H1 (cell line): Measurements from ENCODE around the gene MEF2C. TPM values are rescaled to one million over a fixed set of nuclear protein-coding genes. Genes with fewer than 3 reads are reported as not detected.

Experiments used
- CTCF ChIA-PET: fragments of 300-600 bp; sonication (Branson Sonifier 250); formaldehyde crosslinking; loops from one replicate; lab custom pipeline; 2021; ENCODE audit not compliant: partially characterized antibody; lab: Charles Lee
- POLR2A ChIA-PET: fragments of 300-600 bp; sonication (Branson Sonifier 250); formaldehyde crosslinking; loops from one replicate; lab custom pipeline; 2021; ENCODE audit warnings: inconsistent platforms; ENCODE audit not compliant: partially characterized antibody; lab: Charles Lee
- DNase-seq, 2 experiments: peaks; one replicate each; pipeline versions ENCODE4 v3.0.0 to v3.0.0-alpha.2; 2010 to 2022; ENCODE audit warnings: low spot score in 2 of 2, low read depth in 1 of 2, mixed read lengths in 1 of 2
- FAIRE-seq: peaks from 2 replicates; lab custom pipeline; 2011; peaks lifted over from hg19 to GRCh38; lab: Jason Lieb, UNC
- H2AFZ ChIP-seq: 2 replicates; pipeline ENCODE4 v1.8.1; 2012; ENCODE audit warnings: low read length, inconsistent platforms
- H2AK5ac ChIP-seq: 2 replicates; pipeline ENCODE4 v1.6.1; 2013; ENCODE audit warnings: low read depth, low read length
- H2BK120ac ChIP-seq: replicated peaks from 2 replicates; pipeline ENCODE3; 2013; ENCODE audit warnings: low read depth, low read length, inconsistent platforms
- H2BK12ac ChIP-seq: 2 replicates; pipeline ENCODE4 v1.6.1; 2013; ENCODE audit warnings: low read depth, low read length
- H2BK15ac ChIP-seq: 2 replicates; pipeline ENCODE4 v1.6.1; 2013; ENCODE audit warnings: low read length
- H2BK20ac ChIP-seq: 2 replicates; pipeline ENCODE4 v1.6.1; 2013; ENCODE audit warnings: low read length
- H2BK5ac ChIP-seq: 2 replicates; pipeline ENCODE4 v1.6.1; 2013; ENCODE audit warnings: low read depth, low read length
- H3K14ac ChIP-seq: 2 replicates; pipeline ENCODE4 v1.6.1; 2013; ENCODE audit warnings: inconsistent platforms; ENCODE audit not compliant: insufficient read length
- H3K18ac ChIP-seq: 2 replicates; pipeline ENCODE4 v1.6.1; 2013; ENCODE audit warnings: low read length; ENCODE audit errors: extremely low read depth
- H3K23ac ChIP-seq: 2 replicates; pipeline ENCODE4 v1.6.1; 2013; ENCODE audit warnings: inconsistent platforms; ENCODE audit not compliant: insufficient read length
- H3K23me2 ChIP-seq: 2 replicates; pipeline ENCODE4 v1.6.1; 2013; ENCODE audit warnings: low read depth, low read length
- H3K27ac ChIP-seq: 2 replicates; pipeline ENCODE4 v1.6.1; 2011; ENCODE audit warnings: low read depth, low read length, inconsistent platforms
- H3K27me3 ChIP-seq, 4 experiments: replicated peaks in 1 of 4; 1 replicate in 1 of 4; 2 replicates in 3 of 4; pipeline versions ENCODE4 v1.6.1 to v1.8.1; 2011 to 2013; ENCODE audit warnings: low read length in 3 of 4, mild to moderate bottlenecking in 3 of 4, inconsistent platforms in 2 of 4, mixed read lengths in 2 of 4, moderate library complexity in 1 of 4; ENCODE audit not compliant: control insufficient read depth in 3 of 4, insufficient read depth in 3 of 4; ENCODE audit errors: extremely low read depth in 1 of 4
- H3K36me3 ChIP-seq, 4 experiments: 2 replicates each; pipeline versions ENCODE4 v1.6.1 to v1.8.1; 2011 to 2013; ENCODE audit warnings: mild to moderate bottlenecking in 4 of 4, low read length in 3 of 4, moderate library complexity in 2 of 4, control low read depth in 1 of 4, inconsistent platforms in 1 of 4; ENCODE audit not compliant: insufficient read depth in 4 of 4, control insufficient read depth in 2 of 4
- H3K4ac ChIP-seq: replicated peaks from 2 replicates; pipeline ENCODE3; 2013; ENCODE audit warnings: low read length, low read depth, mixed read lengths, inconsistent platforms; ENCODE audit not compliant: insufficient read length
- H3K4me1 ChIP-seq, 4 experiments: replicated peaks in 1 of 4; 1 replicate in 1 of 4; 2 replicates in 3 of 4; pipeline versions ENCODE4 v1.6.1 to v1.8.1; 2011 to 2013; ENCODE audit warnings: low read length in 3 of 4, inconsistent platforms in 2 of 4, mixed read lengths in 1 of 4; ENCODE audit not compliant: insufficient read depth in 4 of 4, control insufficient read depth in 3 of 4
- H3K4me2 ChIP-seq, 2 experiments: 2 replicates each; pipeline versions ENCODE4 v1.6.1 to v1.8.1; 2011 to 2013; ENCODE audit warnings: low read depth in 2 of 2, low read length in 2 of 2, control low read depth in 1 of 2, inconsistent platforms in 1 of 2, mild to moderate bottlenecking in 1 of 2; ENCODE audit not compliant: insufficient read depth in 1 of 2
- H3K4me3 ChIP-seq, 4 experiments: fragments of 200-600, 300-600 bp in 1 of 4; sonication (generic), shearing (Covaris generic), sonication (Bioruptor Twin) in 1 of 4; 2 replicates each; pipeline versions ENCODE4 v1.5.1 to v1.8.1; 2011 to 2016; ENCODE audit warnings: low read length in 4 of 4, low read depth in 3 of 4, control low read depth in 2 of 4, inconsistent platforms in 2 of 4, mild to moderate bottlenecking in 2 of 4, mixed read lengths in 1 of 4, moderate library complexity in 1 of 4; ENCODE audit not compliant: insufficient read depth in 2 of 4; ENCODE audit errors: extremely low read depth in 1 of 4
- H3K56ac ChIP-seq: replicated peaks from 2 replicates; pipeline ENCODE3; 2013; ENCODE audit warnings: low read depth, mild to moderate bottlenecking, mixed read lengths, low read length, inconsistent platforms; ENCODE audit not compliant: insufficient read length
- H3K79me1 ChIP-seq: 2 replicates; pipeline ENCODE4 v1.6.1; 2013; ENCODE audit warnings: low read depth, low read length, control low read depth
- H3K79me2 ChIP-seq, 2 experiments: 2 replicates each; pipeline versions ENCODE4 v1.6.1 to v1.8.1; 2012 to 2013; ENCODE audit warnings: low read length in 2 of 2, mild to moderate bottlenecking in 2 of 2, inconsistent platforms in 1 of 2; ENCODE audit not compliant: insufficient read depth in 2 of 2, control insufficient read depth in 1 of 2
- H3K9ac ChIP-seq, 4 experiments: replicated peaks in 1 of 4; 1 replicate in 1 of 4; 2 replicates in 3 of 4; pipeline versions ENCODE4 v1.6.1 to v1.8.1; 2011 to 2013; ENCODE audit warnings: low read depth in 3 of 4, low read length in 3 of 4, control low read depth in 2 of 4, mild to moderate bottlenecking in 2 of 4, moderate library complexity in 2 of 4, inconsistent platforms in 1 of 4; ENCODE audit errors: extremely low read depth in 1 of 4
- H3K9me3 ChIP-seq, 2 experiments: 2 replicates each; pipeline versions ENCODE4 v1.6.1 to v1.8.1; 2012 to 2013; ENCODE audit warnings: mild to moderate bottlenecking in 2 of 2, moderate library complexity in 2 of 2, control low read depth in 1 of 2, inconsistent platforms in 1 of 2, low read depth in 1 of 2, low read length in 1 of 2, mixed read lengths in 1 of 2; ENCODE audit not compliant: insufficient read depth in 2 of 2
- H4K20me1 ChIP-seq, 2 experiments: replicated peaks in 1 of 2; 2 replicates each; pipeline versions ENCODE3 to v1.8.1; 2011 to 2013; ENCODE audit warnings: inconsistent platforms in 2 of 2, low read length in 2 of 2, mild to moderate bottlenecking in 1 of 2; ENCODE audit not compliant: insufficient read depth in 2 of 2, control insufficient read depth in 1 of 2
- H4K5ac ChIP-seq: 2 replicates; pipeline ENCODE4 v1.6.1; 2013; ENCODE audit warnings: low read length, low read depth, mixed read lengths, inconsistent platforms; ENCODE audit not compliant: insufficient read length
- H4K8ac ChIP-seq: 2 replicates; pipeline ENCODE4 v1.8.0; 2013; ENCODE audit warnings: mild to moderate bottlenecking, moderate library complexity, low read length, inconsistent platforms; ENCODE audit not compliant: insufficient read depth; ENCODE audit errors: extremely low read depth
- H4K91ac ChIP-seq: replicated peaks from 2 replicates; pipeline ENCODE3; 2013; ENCODE audit warnings: low read length, mixed read lengths, inconsistent platforms; ENCODE audit not compliant: insufficient read length
- BRCA1 ChIP-seq: IDR thresholded peaks from 2 replicates; pipeline ENCODE4 v1.6.1; 2012; ENCODE audit warnings: low read depth, low read length, improper control_type of control experiment
- CHD1 ChIP-seq: IDR thresholded peaks from 2 replicates; pipeline ENCODE4 v1.6.1; 2012; ENCODE audit warnings: low read depth, low read length, improper control_type of control experiment
- CTCF ChIP-seq, 3 experiments: IDR thresholded peaks; 1 replicate in 2 of 3; 2 replicates in 1 of 3; pipeline versions ENCODE4 v1.5.1 to v1.6.1; 2011; ENCODE audit warnings: low read length in 3 of 3, mild to moderate bottlenecking in 3 of 3, inconsistent platforms in 2 of 3, low read depth in 1 of 3, moderate library complexity in 1 of 3; ENCODE audit not compliant: insufficient read depth in 1 of 3; ENCODE audit errors: control extremely low read depth in 1 of 3
- FOSL1 ChIP-seq: IDR thresholded peaks from 2 replicates; pipeline ENCODE4 v1.6.1; 2011; ENCODE audit warnings: mild to moderate bottlenecking, low read depth, low read length, moderate library complexity; ENCODE audit not compliant: insufficient read depth
- GTF2F1 ChIP-seq: IDR thresholded peaks from 2 replicates; pipeline ENCODE4 v1.6.1; 2012; ENCODE audit warnings: low read depth, low read length, improper control_type of control experiment, borderline replicate concordance
- HDAC6 ChIP-seq: IDR thresholded peaks from one replicate; pipeline ENCODE4 v1.7.1; 2012; ENCODE audit warnings: low read depth, mild to moderate bottlenecking, inconsistent platforms, low read length, moderate library complexity
- JUN ChIP-seq: IDR thresholded peaks from 2 replicates; pipeline ENCODE4 v1.6.1; 2011; ENCODE audit warnings: low read depth, mild to moderate bottlenecking, improper control_type of control experiment, low read length
- MAX ChIP-seq: IDR thresholded peaks from 2 replicates; pipeline ENCODE4 v1.6.1; 2012; ENCODE audit warnings: inconsistent platforms
- PHF8 ChIP-seq: fragments of 200-600 bp; sonication (generic); conservative IDR thresholded peaks from 2 replicates; pipeline ENCODE4 v1.7.1; 2012; ENCODE audit warnings: low read depth, mild to moderate bottlenecking, inconsistent platforms, low read length, moderate library complexity
- TBP ChIP-seq: IDR thresholded peaks from 2 replicates; pipeline ENCODE4 v1.6.1; 2011; ENCODE audit warnings: low read depth, low read length, improper control_type of control experiment
- TEAD4 ChIP-seq: IDR thresholded peaks from 2 replicates; pipeline ENCODE4 v1.6.1; 2012; ENCODE audit warnings: low read depth, low read length, inconsistent platforms, mixed read lengths
- WGBS, 2 experiments: shearing (Covaris generic) in 1 of 2; methylation state at CpG; one replicate each; pipeline versions ENCODE4 v1.1.6 to v1.1.7; 2013 to 2015; ENCODE audit warnings: low lambda C conversion rate in 2 of 2, mixed read lengths in 2 of 2, inconsistent platforms in 1 of 2, low coverage in 1 of 2, missing lambda C conversion rate in 1 of 2; ENCODE audit not compliant: insufficient replicate concordance in 2 of 2, insufficient coverage in 1 of 2, insufficient read length in 1 of 2; ENCODE audit errors: extremely low coverage in 1 of 2, missing lambda C conversion rate in 1 of 2; 5-methylcytosine and 5-hydroxymethylcytosine counted together
- polyA plus RNA-seq, 7 experiments: library from polyadenylated mRNA; depleted of rRNA in 3 of 7; stranded (reverse) in 5 of 7; unstranded in 2 of 7; fragments of >200 nt in 5 of 7; fragments of 200-250 nt in 2 of 7; gene quantifications; 1 replicate in 5 of 7; 2 replicates in 1 of 7; 4 replicates in 1 of 7; pipeline versions ENCODE4 v1.2.1 to v1.2.3, GENCODE V29; 2011 to 2013; ENCODE audit warnings: missing spikeins in 2 of 7, mixed read lengths in 2 of 7
- total RNA-seq: library from RNA; stranded (reverse); fragmentation: NEBNext Ultra II Directional; extraction: Animal tissue kit (Norgen Biotek cat#: 25700); gene quantifications from 2 replicates; pipeline ENCODE4 v1.2.1, GENCODE V29; 2021

MEF2C gene
- total and polyA plus RNA-seq, 2 of the 8 experiments (the other 6 are each of a cell fraction or from before 2014, with no cell fraction given): 0.59 to 0.99 TPM

- no peaks in the 10 kb centered on the region for H3K79me2 ChIP-seq
- no peaks in the 10 kb centered on the region for H3K36me3 ChIP-seq
- H2BK5ac ChIP-seq: no peak overlapping the region
- H4K20me1 ChIP-seq: no peaks in the 10 kb centered on the region
- no peak for DNase-seq
- H2BK20ac ChIP-seq: no peak overlapping the region
- H2BK15ac ChIP-seq: no peak overlapping the region
- H3K27ac ChIP-seq: no peak overlapping the region
- H3K14ac ChIP-seq: no peak overlapping the region
- POLR2A ChIA-PET: no interaction called here
- no peak overlapping the region for H3K4me3 ChIP-seq
- H2AFZ ChIP-seq: no peak overlapping the region
- no peak overlapping the region for H3K4me2 ChIP-seq
- no peak overlapping the region for H2BK12ac ChIP-seq
- H2AK5ac ChIP-seq: no peak overlapping the region
- H4K8ac ChIP-seq: no peak overlapping the region
- no peaks in the 10 kb centered on the region for H3K27me3 ChIP-seq
- H3K9me3 ChIP-seq: no peaks in the 10 kb centered on the region
- no peak overlapping the region for H3K4ac ChIP-seq
- no peak for TF ChIP-seq CTCF (IDR thresholded peaks at IDR 0.05; ENCODE audit: control extremely low read depth in 1 of 3, insufficient read depth in 1 of 3, low read depth in 1 of 3, low read length in 3 of 3)
- no peak for TF ChIP-seq TEAD4
- TF ChIP-seq GTF2F1: no peak
- TF ChIP-seq BRCA1: no peak
- TF ChIP-seq JUN: no peak
- TF ChIP-seq MAX: no peak
- TF ChIP-seq TBP: no peak
- no peak for TF ChIP-seq FOSL1
- no peak for TF ChIP-seq CHD1
- TF ChIP-seq PHF8: no peak
- TF ChIP-seq HDAC6: no peak
- H3K4me1 ChIP-seq: no peaks in the 10 kb centered on the region
- H3K23ac ChIP-seq: no peak overlapping the region
- no peak overlapping the region for H3K18ac ChIP-seq
- FAIRE-seq: no peak
- H2BK120ac ChIP-seq: no peak overlapping the region
- H3K79me1 ChIP-seq: no peaks in the 10 kb centered on the region
- H3K56ac ChIP-seq: no peak overlapping the region
- H3K23me2 ChIP-seq: peaks cover 2% of the 10 kb centered on the region; the same call in 1 of the 2 replicates
- H4K5ac ChIP-seq: no peak overlapping the region
- no peak overlapping the region for H4K91ac ChIP-seq
- 84% methylated on average over 4 of the region's 6 CpGs; no CpG with 5 or more reads in 1 of the 2 experiments for WGBS, 2 experiments
- CTCF ChIA-PET: interaction anchor here (0.7 kb wide), 1 partner anchor 10 kb away, joined by 3 read pairs; no protein-coding TSS in a partner anchor
- H3K9ac ChIP-seq: no peak overlapping the region
These were observed 9.5 kb downstream of the MEF2C start for GRCh38 chr5:88873447-88873846.
